Thoracic aorta (tissue), 2 donors: Measurements from ENCODE around the gene TNFSF13B. TPM values are rescaled to one million over a fixed set of nuclear protein-coding genes. Genes with fewer than 3 reads are reported as not detected.
"Not testable (repeated sequence)": the region's sequence is repeated elsewhere in the genome, so short reads cannot be mapped to it uniquely, and the experiment has no call there.

Experiments
- ATAC-seq: fragments of 150-250 bp; one replicate; pipeline ENCODE4 v1.8.0; 2017; ENCODE audit warnings: low read depth; ENCODE audit not compliant: insufficient number of reproducible peaks, low FRiP score
- DNase-seq: peaks from one replicate; pipeline ENCODE4 v3.0.0-alpha.2; 2020; ENCODE audit warnings: low spot score
- H3K27ac ChIP-seq, 2 donors: fragments of 200-600 bp; sonication (generic); 1 replicate in 1 of 2; 2 replicates in 1 of 2; pipeline ENCODE4 v1.5.1; 2016; ENCODE audit warnings: mild to moderate bottlenecking in 2 of 2, moderate library complexity in 2 of 2
- H3K27me3 ChIP-seq: fragments of 200-600 bp; sonication (generic); replicated peaks from 2 replicates; pipeline ENCODE4 v1.6.0; 2016; ENCODE audit warnings: mild to moderate bottlenecking; ENCODE audit not compliant: insufficient read depth
- H3K36me3 ChIP-seq: fragments of 200-600 bp; sonication (generic); one replicate; pipeline ENCODE4 v1.5.1; 2016
- H3K4me1 ChIP-seq, 2 donors: fragments of 200-600 bp; sonication (generic); 1 replicate in 1 of 2; 2 replicates in 1 of 2; pipeline versions ENCODE4 v1.5.1 to v1.6.0; 2016; ENCODE audit warnings: low read depth in 2 of 2, mild to moderate bottlenecking in 1 of 2; ENCODE audit not compliant: control insufficient read depth in 1 of 2
- H3K4me3 ChIP-seq: fragments of 200-600 bp; sonication (generic); 2 replicates; pipeline ENCODE4 v1.5.1; 2016; ENCODE audit warnings: mild to moderate bottlenecking
- H3K9me3 ChIP-seq: fragments of 200-600 bp; sonication (generic); 2 replicates; pipeline ENCODE4 v1.5.1; 2016
- CTCF ChIP-seq: fragments of 200-600 bp; sonication (generic); IDR thresholded peaks from one replicate; pipeline ENCODE4 v1.5.1; 2019; ENCODE audit warnings: antibody characterized with exemption
- total RNA-seq, 2 donors: library from RNA; depleted of rRNA; stranded (reverse); fragments of >200 nt; gene quantifications; one replicate each; pipeline versions ENCODE4 v1.1.0 to v1.2.3, GENCODE V29; 2016

The TNFSF13B gene
- total RNA-seq, 2 donors from 2014 or later: 7.5 to 11.2 TPM

GRCh38 chr13:108302279-108302678 lies 32.8 kb downstream of the TNFSF13B start:
- Histone ChIP-seq H3K27ac (no peak overlapping the region), H3K9me3 (no peaks in the 10 kb centered on the region), H3K4me1 (peaks cover 0 to 3% of the 10 kb centered on the region in 2 donors), H3K4me3 (no peak overlapping the region), H3K36me3 (no peaks in the 10 kb centered on the region), H3K27me3 (no peaks in the 10 kb centered on the region)
- ATAC-seq: no peak
- no peak for TF ChIP-seq CTCF
- no peak for DNase-seq

DNA sequence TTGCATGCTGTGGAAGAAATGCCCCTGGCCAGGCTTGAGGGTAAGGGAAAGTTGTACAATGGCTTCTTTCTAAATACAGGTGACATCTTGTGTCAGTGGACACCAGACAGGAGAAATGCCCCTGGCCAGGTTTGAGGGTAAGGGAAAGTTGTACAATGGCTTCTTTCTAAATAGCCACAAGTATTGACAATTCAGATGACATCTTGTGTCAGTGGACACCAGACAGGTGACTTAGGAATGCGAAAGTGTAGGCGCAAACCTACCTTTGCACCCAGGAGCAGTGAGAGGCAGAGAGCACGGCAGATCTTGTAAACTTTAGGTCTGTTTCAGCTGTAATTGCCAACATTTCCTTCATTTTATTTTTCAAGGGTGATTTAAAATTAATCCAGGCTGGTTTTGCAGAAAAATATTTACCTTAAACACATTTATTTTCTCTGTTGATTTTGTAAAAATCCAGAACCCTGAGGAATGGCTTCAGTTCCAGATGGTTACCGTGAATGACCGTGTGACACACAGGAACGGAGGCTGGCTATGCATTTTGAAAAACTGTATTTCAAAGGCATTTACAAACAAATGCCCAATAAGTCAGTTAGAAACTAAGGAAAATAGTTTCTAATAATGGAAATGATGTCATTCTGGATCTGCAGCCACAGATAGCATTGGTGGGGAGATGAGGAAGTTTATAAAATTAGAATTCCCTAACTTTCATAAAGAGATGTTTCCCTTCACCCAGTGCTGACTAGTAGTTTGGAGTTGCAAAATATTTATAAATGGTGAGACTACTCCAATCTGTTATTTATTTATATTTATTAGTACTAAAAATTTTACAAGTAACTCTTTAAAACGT lies 34.9 kb downstream of the TNFSF13B start:
- DNase-seq (no peak), ATAC-seq (no peak)
- no peaks in the 10 kb centered on the region for H3K27me3 ChIP-seq
- H3K4me3 ChIP-seq: no peak overlapping the region
- H3K27ac ChIP-seq: no peak overlapping the region
- no peaks in the 10 kb centered on the region for H3K36me3 ChIP-seq
- H3K4me1 ChIP-seq: peaks cover 0 to 3% of the 10 kb centered on the region in 2 donors
- no peaks in the 10 kb centered on the region for H3K9me3 ChIP-seq
- no peak for TF ChIP-seq CTCF

GRCh38 chr13:108305655-108306054 lies 36.1 kb downstream of the TNFSF13B start:
- H3K4me1 ChIP-seq: peaks cover 0 to 3% of the 10 kb centered on the region in 2 donors
- H3K9me3 ChIP-seq: no peaks in the 10 kb centered on the region
- no peak for ATAC-seq
- no peak for TF ChIP-seq CTCF
- no peaks in the 10 kb centered on the region for H3K36me3 ChIP-seq
- H3K4me3 ChIP-seq: no peak overlapping the region
- H3K27me3 ChIP-seq: no peaks in the 10 kb centered on the region
- DNase-seq: no peak
- H3K27ac ChIP-seq: no peak overlapping the region

GRCh38 chr13:108306860-108307259 lies 37.3 kb downstream of the TNFSF13B start:
- DNase-seq (no peak), ATAC-seq (no peak)
- Histone ChIP-seq H3K27me3 (no peaks in the 10 kb centered on the region), H3K9me3 (no peaks in the 10 kb centered on the region), H3K4me1 (peaks cover 0 to 3% of the 10 kb centered on the region in 2 donors), H3K36me3 (no peaks in the 10 kb centered on the region), H3K27ac (no peak overlapping the region), H3K4me3 (no peak overlapping the region)
- no peak for TF ChIP-seq CTCF

GRCh38 chr13:108311596-108311995 lies 42.1 kb downstream of the TNFSF13B start:
- H3K27me3 ChIP-seq, H3K9me3 ChIP-seq, H3K4me1 ChIP-seq, DNase-seq, H3K27ac ChIP-seq, H3K4me3 ChIP-seq, H3K36me3 ChIP-seq, ATAC-seq: not testable (repeated sequence)

DNA sequence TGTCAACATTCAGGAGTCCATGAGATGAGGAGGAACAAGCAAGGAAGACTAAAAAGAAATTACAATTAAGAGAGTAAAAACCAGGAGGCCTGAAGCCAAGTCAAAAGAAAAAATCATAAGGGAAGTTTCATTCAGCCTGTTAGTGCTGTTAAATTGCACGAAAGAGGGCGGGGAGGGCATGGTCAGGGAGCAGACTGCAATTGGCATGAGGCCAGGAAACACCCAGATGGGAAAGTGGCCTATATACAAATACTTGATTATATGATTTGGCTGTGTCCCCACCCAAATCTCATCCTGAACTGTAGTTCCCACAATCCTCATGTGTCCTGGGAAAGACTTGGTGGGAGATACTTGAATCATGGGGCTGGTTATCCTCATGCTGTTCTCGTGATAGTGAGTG lies 43.9 kb downstream of the TNFSF13B start:
- DNase-seq: no peak
- no peak for ATAC-seq

More for the DNA sequence above, 43.9 kb downstream of the TNFSF13B start:
- Histone ChIP-seq H3K27ac (no peak overlapping the region), H3K9me3 (no peaks in the 10 kb centered on the region), H3K4me1 (peaks cover 0 to 10% of the 10 kb centered on the region in 2 donors), H3K36me3 (no peaks in the 10 kb centered on the region), H3K4me3 (no peak overlapping the region), H3K27me3 (no peaks in the 10 kb centered on the region)
- no peak for TF ChIP-seq CTCF
